ENCODE results near the gene ABCG1.

Gene ABCG1

DNA sequence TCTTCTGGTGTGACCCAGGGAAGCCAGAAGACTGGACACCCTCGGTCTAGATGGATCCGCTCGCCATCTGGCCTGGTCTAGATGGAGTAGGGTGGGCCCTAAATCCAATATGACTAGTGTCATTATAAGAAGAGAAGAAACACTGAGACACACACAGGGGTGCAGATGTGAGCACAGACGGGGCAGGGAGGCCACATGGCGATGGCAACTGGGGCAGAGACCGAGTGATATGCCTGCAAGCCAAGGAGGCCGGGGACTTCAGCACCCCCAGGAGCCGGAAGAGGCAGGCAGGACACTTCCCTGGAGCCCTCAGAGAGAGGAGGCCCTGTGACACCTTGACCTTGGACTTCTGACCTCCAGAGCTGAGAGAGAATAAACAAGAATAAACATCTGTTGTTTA is 101.9 kb downstream of the ABCG1 start:
- TF ChIP-seq, protein P1, sequence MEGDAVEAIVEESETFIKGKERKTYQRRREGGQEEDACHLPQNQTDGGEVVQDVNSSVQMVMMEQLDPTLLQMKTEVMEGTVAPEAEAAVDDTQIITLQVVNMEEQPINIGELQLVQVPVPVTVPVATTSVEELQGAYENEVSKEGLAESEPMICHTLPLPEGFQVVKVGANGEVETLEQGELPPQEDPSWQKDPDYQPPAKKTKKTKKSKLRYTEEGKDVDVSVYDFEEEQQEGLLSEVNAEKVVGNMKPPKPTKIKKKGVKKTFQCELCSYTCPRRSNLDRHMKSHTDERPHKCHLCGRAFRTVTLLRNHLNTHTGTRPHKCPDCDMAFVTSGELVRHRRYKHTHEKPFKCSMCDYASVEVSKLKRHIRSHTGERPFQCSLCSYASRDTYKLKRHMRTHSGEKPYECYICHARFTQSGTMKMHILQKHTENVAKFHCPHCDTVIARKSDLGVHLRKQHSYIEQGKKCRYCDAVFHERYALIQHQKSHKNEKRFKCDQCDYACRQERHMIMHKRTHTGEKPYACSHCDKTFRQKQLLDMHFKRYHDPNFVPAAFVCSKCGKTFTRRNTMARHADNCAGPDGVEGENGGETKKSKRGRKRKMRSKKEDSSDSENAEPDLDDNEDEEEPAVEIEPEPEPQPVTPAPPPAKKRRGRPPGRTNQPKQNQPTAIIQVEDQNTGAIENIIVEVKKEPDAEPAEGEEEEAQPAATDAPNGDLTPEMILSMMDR (IDR thresholded peaks at IDR 0.05; ENCODE audit: insufficient read depth, low read depth, low read length, missing control alignments), result no peak
- no peak overlapping the region for H3K4me3 ChIP-seq (ENCODE audit: low read length)
- no peak for DNase-seq (ENCODE audit: low read depth)

DNA sequence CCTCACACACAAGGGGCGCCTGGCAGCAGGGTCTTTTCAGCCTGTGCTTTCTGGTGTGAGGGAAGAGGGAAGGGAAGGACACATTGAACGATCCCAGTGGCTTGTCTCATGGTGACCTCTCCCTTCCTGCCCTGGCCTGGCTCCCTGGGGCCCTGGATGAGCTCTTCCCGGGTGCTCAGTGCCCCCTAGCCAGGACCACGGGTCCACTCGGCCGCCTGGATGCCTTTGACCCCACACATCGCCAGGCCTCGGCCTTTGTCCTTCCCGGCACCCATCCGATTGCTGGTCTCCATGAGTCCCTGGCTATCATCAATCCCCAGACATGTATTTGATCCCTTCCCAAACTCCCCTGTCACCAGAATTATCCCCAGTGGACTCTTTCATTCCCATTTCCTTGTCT is 102.3 kb downstream of the ABCG1 start:
- DNase-seq (ENCODE audit: low read depth), result no peak
- TF ChIP-seq, protein P1 (IDR thresholded peaks at IDR 0.05; ENCODE audit: insufficient read depth, low read depth, low read length, missing control alignments), result no peak
- no peak overlapping the region for H3K4me3 ChIP-seq (ENCODE audit: low read length)

DNA sequence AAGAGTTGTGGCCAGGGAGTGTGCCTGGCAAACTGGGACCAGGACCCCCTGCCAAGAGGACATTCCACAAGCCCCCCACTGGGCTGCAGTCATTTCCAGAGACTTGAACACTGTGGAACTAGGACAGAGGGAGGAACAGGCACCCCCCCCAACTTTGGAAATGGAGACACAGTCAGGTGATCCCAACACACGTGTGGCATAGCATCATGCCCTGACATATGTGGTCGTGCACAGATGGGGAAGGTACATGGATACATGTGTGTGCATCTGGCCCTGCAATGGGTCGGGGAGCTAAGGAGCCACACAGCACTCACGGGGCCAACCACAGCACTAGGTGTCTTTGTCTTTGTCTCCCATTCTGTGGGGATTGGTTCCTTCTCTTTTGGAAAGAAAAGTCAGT is 102.9 kb downstream of the ABCG1 start:
- no peak for DNase-seq (ENCODE audit: low read depth)
- TF ChIP-seq, protein P1 (IDR thresholded peaks at IDR 0.05; ENCODE audit: insufficient read depth, low read depth, low read length, missing control alignments), result no peak
- H3K4me3 ChIP-seq (ENCODE audit: low read length), result no peak overlapping the region

DNA sequence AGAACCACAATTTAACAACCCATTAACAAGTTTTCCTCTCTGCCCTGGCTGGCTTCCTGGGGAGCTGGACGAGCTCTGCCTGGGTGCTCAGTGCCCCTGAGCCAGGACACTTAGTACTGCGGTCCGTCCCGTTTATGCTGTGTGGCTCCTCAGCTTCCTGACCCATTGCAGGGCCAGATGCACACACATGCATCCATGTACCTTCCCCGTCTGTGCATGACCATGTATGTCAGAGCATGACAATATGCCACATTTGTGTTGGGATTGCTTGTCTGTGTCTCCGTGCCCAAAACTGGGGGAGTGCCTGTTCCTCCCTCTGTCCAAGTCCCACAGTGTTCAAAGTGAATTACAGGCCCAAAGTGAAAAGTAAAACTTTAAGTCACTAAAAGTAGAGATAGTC is 106.0 kb downstream of the ABCG1 start:
- DNase-seq (ENCODE audit: low read depth), result no peak
- H3K4me3 ChIP-seq (ENCODE audit: low read length), result no peak overlapping the region
- TF ChIP-seq, protein P1 (IDR thresholded peaks at IDR 0.05; ENCODE audit: insufficient read depth, low read depth, low read length, missing control alignments), result no peak

DNA sequence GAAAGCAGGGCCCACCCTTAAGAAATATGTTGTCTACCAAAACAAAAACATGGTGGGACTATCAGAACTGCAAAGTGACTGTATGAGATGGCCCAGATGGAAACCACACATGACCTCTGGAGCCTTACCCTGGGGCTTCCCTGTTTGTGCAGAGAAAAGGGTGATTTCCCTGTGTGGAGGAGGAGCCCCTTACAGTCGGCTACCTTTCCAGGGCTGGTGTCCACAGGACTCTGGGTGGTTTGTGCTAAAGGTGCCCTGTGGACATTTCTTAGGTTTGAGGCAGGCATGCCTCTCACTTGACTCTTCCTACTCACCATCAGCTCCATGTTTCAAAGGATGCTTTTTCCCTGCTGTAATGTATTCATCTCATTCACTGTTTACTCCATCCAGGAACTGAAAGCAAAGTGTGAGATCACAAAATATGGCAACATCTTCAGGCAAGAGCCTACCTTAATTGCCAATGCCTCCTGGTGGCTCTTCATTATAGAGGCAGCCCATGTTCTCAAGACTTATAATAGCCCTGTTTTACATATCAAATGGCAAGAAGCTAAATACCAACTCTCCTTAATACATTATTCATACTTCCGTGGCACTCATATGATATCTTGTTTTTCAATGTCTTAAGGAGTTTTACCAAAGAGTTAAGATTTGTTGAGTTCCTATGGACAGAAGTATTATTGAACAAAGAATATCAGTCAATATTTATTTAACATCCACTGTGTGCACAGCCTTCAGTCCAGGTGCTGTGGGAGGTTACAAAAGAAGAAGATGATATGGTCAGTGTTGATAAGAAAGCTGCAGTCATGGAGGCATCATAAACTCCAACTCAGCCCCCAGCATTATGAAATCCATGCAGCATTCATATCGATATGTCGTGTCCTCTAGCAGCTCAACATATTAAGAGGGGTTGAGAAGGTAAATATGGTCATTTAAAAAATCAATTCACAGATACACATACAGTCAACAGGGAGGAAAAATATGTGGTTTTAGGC is 111.7 kb downstream of the ABCG1 start:
- TF ChIP-seq, protein P1 (IDR thresholded peaks at IDR 0.05; ENCODE audit: insufficient read depth, low read depth, low read length, missing control alignments), result no peak
- DNase-seq (ENCODE audit: low read depth), result no peak
- no peak overlapping the region for H3K4me3 ChIP-seq (ENCODE audit: low read length)

DNA sequence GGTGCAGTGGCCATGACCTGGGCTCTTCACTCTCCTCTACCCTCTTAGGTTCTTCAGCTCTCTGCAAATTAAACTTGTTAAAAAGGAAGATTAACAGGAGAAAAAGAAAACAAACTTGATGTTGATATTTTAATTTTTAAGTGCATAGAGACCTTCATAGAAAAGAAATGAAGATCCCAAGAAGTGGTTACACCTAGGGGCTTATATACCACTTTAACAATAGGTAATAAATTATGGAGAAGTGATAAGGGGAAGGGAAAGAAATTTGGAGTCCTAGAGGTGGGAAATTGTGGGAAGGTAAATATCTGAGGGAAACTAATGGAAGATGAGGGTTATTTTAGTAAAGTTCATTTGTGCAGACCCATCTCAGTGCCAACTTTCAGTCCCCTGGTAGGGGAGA is 112.7 kb downstream of the ABCG1 start:
- TF ChIP-seq, protein P1 (IDR thresholded peaks at IDR 0.05; ENCODE audit: insufficient read depth, low read depth, low read length, missing control alignments), result no peak
- DNase-seq (ENCODE audit: low read depth), result no peak
- no peak overlapping the region for H3K4me3 ChIP-seq (ENCODE audit: low read length)

Measured in epithelial cell of esophagus (primary cell).